ENCODE results near the gene IFT122.

DNA sequence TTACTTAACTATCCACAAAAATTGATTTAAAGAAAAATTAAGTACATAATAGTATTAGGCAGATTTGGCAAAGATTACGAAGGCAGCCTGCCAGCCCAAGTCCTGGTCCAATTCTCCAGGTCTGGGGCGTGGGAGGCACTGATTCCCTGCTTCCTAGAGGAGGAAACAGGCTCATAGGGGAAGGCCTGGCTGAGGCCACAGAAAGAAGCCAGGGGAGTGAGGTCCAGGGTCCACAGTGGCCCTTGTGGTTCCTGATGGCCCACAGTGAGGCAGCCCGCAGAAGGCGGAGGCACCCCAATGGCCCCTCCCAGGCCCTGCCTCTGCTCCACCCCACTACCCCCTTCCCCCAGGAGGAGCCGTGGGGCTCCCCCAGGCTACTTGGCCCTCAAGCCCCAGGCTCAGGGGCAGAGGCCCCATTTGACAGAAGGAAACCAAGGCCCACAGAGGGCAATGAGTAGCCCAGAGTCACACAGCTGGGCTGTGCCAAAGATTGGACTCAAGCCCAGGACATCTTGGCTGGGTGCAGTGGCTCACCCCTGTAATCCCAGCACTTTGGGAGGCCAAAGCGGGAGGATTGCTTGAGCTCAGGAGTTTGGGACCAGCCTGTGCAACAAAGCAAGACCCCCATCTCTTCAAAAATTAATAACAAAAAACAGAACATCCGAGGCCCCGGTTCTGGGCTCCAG, 124.0 kb downstream of the IFT122 start:
- TF ChIP-seq, protein P1, sequence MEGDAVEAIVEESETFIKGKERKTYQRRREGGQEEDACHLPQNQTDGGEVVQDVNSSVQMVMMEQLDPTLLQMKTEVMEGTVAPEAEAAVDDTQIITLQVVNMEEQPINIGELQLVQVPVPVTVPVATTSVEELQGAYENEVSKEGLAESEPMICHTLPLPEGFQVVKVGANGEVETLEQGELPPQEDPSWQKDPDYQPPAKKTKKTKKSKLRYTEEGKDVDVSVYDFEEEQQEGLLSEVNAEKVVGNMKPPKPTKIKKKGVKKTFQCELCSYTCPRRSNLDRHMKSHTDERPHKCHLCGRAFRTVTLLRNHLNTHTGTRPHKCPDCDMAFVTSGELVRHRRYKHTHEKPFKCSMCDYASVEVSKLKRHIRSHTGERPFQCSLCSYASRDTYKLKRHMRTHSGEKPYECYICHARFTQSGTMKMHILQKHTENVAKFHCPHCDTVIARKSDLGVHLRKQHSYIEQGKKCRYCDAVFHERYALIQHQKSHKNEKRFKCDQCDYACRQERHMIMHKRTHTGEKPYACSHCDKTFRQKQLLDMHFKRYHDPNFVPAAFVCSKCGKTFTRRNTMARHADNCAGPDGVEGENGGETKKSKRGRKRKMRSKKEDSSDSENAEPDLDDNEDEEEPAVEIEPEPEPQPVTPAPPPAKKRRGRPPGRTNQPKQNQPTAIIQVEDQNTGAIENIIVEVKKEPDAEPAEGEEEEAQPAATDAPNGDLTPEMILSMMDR (IDR thresholded peaks at IDR 0.05) = no peak
- TF ChIP-seq EP300 (IDR thresholded peaks at IDR 0.05) (no peak), POLR2A (IDR thresholded peaks at IDR 0.05) (no peak), POLR2AphosphoS5 (IDR thresholded peaks at IDR 0.05) (no peak)
